Measurements from ENCODE around the gene SLC46A1. TPM values are rescaled to one million over a fixed set of nuclear protein-coding genes. Genes with fewer than 3 reads are reported as not detected.

The SLC46A1 gene
- total and polyA plus RNA-seq, 2 experiments from 2014 or later: 3.3 to 12.5 TPM

GRCh38 chr17:28412099-28412498, 6.1 kb upstream of the SLC46A1 start:
- Mint-ChIP-seq H3K36me3 (ENCODE audit: low read depth) (no peaks in the 10 kb centered on the region), H3K4me3 (no peak overlapping the region), H3K27ac (no peak overlapping the region), H3K4me1 (peaks cover 41% of the 10 kb centered on the region), H3K27me3 (ENCODE audit: insufficient read depth, low read depth, poor library complexity) (peaks cover 20% of the 10 kb centered on the region), H3K9me3 (no peaks in the 10 kb centered on the region; the same call in 2 of the 3 replicates)
- peak; percentile 30 for DNase-seq (ENCODE audit: low spot score)
- Histone ChIP-seq H3K36me3 (ENCODE audit: insufficient read depth) (no peaks in the 10 kb centered on the region), H2AFZ (no peak overlapping the region), H3K4me2 (peak overlapping the region; percentile 46), H3K4me1 (ENCODE audit: insufficient read depth) (peaks cover 36% of the 10 kb centered on the region), H3K4me3 (no peak overlapping the region), H4K20me1 (replicated peaks; ENCODE audit: insufficient read depth) (no peaks in the 10 kb centered on the region), H3K27ac (ENCODE audit: low read depth) (no peak overlapping the region), H3F3A (replicated peaks; ENCODE audit: low read depth) (peaks cover 15% of the 10 kb centered on the region), H3K9me2 (ENCODE audit: insufficient read depth) (no peaks in the 10 kb centered on the region), H3K79me2 (replicated peaks; ENCODE audit: insufficient read depth) (no peaks in the 10 kb centered on the region), H3K27me3 (ENCODE audit: insufficient read depth) (peaks cover 25% of the 10 kb centered on the region)
- TF ChIP-seq EZH2 (IDR thresholded peaks at IDR 0.05; ENCODE audit: low read depth, unreplicated experiment): no peak
- no peak for TF ChIP-seq EZH2phosphoT487 (IDR thresholded peaks at IDR 0.05; ENCODE audit: unreplicated experiment)
- no peak for TF ChIP-seq ZNF114 (CRISPR knock-in tag; IDR thresholded peaks at IDR 0.05)
- no peak for TF ChIP-seq ETS1 (IDR thresholded peaks at IDR 0.05)
- no peak for TF ChIP-seq STAT1 (IDR thresholded peaks at IDR 0.05; ENCODE audit: unreplicated experiment)
- no peak for TF ChIP-seq CTCF (conservative IDR thresholded peaks at IDR 0.05; ENCODE audit: low read depth in 2 of 2)
- no peak for TF ChIP-seq CREB1 (CRISPR knock-in tag; IDR thresholded peaks at IDR 0.05; ENCODE audit: low read depth)
- no peak for TF ChIP-seq ZNF331 (CRISPR knock-in tag; IDR thresholded peaks at IDR 0.05; ENCODE audit: low read depth)
- no peak for TF ChIP-seq JUNB (IDR thresholded peaks at IDR 0.05; ENCODE audit: unreplicated experiment)
- TF ChIP-seq REST (IDR thresholded peaks at IDR 0.05; ENCODE audit: unreplicated experiment): no peak
- no peak for TF ChIP-seq ZNF462 (CRISPR knock-in tag; IDR thresholded peaks at IDR 0.05)
- ATAC-seq: no peak

Data from GM23338 (cell line).